ENCODE measurements around the gene KIRREL3. TPM values are rescaled to one million over a fixed set of nuclear protein-coding genes. Genes with fewer than 3 reads are reported as not detected.

KIRREL3 gene
- total and polyA plus RNA-seq, 9 of the 15 experiments (the other 6 are each of a cell fraction or from before 2014, with no cell fraction given): 0.04 to 0.10 TPM; not detected in 7

DNA sequence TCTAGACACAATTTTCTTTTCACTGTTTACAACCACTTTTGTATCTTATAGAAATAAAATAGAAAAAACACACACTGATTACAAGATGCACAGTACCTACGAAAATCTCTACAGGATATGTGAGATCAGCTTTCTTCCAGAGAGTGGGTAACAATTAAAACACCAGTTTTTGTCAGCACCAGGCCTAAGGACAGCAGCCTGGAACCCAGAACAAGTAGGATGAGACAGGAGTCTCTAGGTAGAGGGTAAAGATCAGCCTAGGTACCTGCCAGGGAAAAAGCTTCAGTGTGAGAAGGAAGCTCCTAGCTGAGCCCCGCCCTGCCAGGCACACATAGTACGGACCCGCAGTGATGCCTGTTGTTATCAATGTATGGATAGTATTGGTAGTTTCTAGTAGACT lies 61.9 kb downstream of the KIRREL3 start:
- CTCF ChIA-PET (ENCODE audit: low intra/inter-chr PET ratio): no interaction called here
- H3K4me3 ChIP-seq: no peak overlapping the region
- no peak for ATAC-seq

More for the DNA sequence above, 61.9 kb downstream of the KIRREL3 start:
- Histone ChIP-seq H2AFZ (ENCODE audit: low read depth, low read length) (no peak overlapping the region), H3K9me3 (replicated peaks; ENCODE audit: control insufficient read depth, insufficient read depth, low read depth, low read length) (no peaks in the 10 kb centered on the region), H4K20me1 (replicated peaks; ENCODE audit: control insufficient read depth, insufficient read depth, low read length) (no peaks in the 10 kb centered on the region), H3K9ac (ENCODE audit: insufficient read depth in 1 of 2, low read depth in 2 of 2, low read length in 2 of 2) (no peak overlapping the region), H3K27me3 (ENCODE audit: control insufficient read depth in 2 of 2, insufficient read depth in 2 of 2, low read length in 2 of 2) (peaks cover 0 to 5% of the 10 kb centered on the region in 2 experiments; a peak in 1 of 5 replicates), H3K4me2 (ENCODE audit: insufficient read depth, low read length) (no peak overlapping the region), H3K9me1 (ENCODE audit: control insufficient read depth, insufficient read depth, low read length) (no peaks in the 10 kb centered on the region), H3K4me1 (replicated peaks in 1 of 2; ENCODE audit: control insufficient read depth in 2 of 2, insufficient read depth in 2 of 2, low read length in 2 of 2) (no peaks in the 10 kb centered on the region), H3K79me2 (ENCODE audit: control insufficient read depth, insufficient read depth, low read length) (no peaks in the 10 kb centered on the region), H3K36me3 (ENCODE audit: control insufficient read depth, insufficient read depth, low read length) (no peaks in the 10 kb centered on the region), H3K27ac (ENCODE audit: extremely low read depth, low read depth, low read length) (no peak overlapping the region)
- FAIRE-seq: no peak
- POLR2A ChIA-PET: no interaction called here
- no peak for DNase-seq (ENCODE audit: extremely low read depth in 1 of 4, low spot score in 3 of 4)
- intact Hi-C loops (cut with micrococcal nuclease): no loop called here
- no peak for TF ChIP-seq PML (IDR thresholded peaks at IDR 0.05; ENCODE audit: low read length)
- TF ChIP-seq, protein P1, sequence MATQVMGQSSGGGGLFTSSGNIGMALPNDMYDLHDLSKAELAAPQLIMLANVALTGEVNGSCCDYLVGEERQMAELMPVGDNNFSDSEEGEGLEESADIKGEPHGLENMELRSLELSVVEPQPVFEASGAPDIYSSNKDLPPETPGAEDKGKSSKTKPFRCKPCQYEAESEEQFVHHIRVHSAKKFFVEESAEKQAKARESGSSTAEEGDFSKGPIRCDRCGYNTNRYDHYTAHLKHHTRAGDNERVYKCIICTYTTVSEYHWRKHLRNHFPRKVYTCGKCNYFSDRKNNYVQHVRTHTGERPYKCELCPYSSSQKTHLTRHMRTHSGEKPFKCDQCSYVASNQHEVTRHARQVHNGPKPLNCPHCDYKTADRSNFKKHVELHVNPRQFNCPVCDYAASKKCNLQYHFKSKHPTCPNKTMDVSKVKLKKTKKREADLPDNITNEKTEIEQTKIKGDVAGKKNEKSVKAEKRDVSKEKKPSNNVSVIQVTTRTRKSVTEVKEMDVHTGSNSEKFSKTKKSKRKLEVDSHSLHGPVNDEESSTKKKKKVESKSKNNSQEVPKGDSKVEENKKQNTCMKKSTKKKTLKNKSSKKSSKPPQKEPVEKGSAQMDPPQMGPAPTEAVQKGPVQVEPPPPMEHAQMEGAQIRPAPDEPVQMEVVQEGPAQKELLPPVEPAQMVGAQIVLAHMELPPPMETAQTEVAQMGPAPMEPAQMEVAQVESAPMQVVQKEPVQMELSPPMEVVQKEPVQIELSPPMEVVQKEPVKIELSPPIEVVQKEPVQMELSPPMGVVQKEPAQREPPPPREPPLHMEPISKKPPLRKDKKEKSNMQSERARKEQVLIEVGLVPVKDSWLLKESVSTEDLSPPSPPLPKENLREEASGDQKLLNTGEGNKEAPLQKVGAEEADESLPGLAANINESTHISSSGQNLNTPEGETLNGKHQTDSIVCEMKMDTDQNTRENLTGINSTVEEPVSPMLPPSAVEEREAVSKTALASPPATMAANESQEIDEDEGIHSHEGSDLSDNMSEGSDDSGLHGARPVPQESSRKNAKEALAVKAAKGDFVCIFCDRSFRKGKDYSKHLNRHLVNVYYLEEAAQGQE (IDR thresholded peaks at IDR 0.05; ENCODE audit: borderline replicate concordance): peak; percentile 50
- TF ChIP-seq, protein P1 (CRISPR knock-in tag; IDR thresholded peaks at IDR 0.05; ENCODE audit: low read depth): no peak
- in situ Hi-C loops (cut with MboI): no loop called here
- WGBS (ENCODE audit: insufficient coverage, low coverage, missing lambda C conversion rate): 2% methylated on average over 4 of the region's 4 CpGs
- BruUV-seq (replicated peaks): no TSS peak

All from K562 (cell line).